Endometrial microvascular endothelial cells (primary cell): ENCODE data around the gene LGALSL. TPM values are rescaled to one million over a fixed set of nuclear protein-coding genes. Genes with fewer than 3 reads are reported as not detected.

ENCODE experiments used
- in situ Hi-C: cut with HindIII; loops from 2 replicates; pipeline ENCODE4 v1.10.0; 2017; ENCODE audit warnings: low sequenced_read_pairs, low pct_unique_long_range_greater_than_20kb; ENCODE audit errors: inconsistent ontology term
- total RNA-seq: library from RNA; depleted of rRNA; stranded (reverse); fragments of >200 nt; gene quantifications from one replicate; pipeline ENCODE4 v1.2.3, GENCODE V29; 2015; ENCODE audit errors: inconsistent ontology term

The LGALSL gene
- 4.6 TPM for total RNA-seq

GRCh38 chr2:64453770-64454385 is at the start of gene LGALSL:
Gene LGALSL (plus strand): TSS chr2:64454162. CDS start chr2:64454546, 384 bp downstream.
- in situ Hi-C loops, result no loop called here

GRCh38 chr2:64404743-64405142 is 49.2 kb upstream of the LGALSL start:
- in situ Hi-C loops, result no loop called here

- in situ Hi-C loops, result no loop called here
Observed at GRCh38 chr2:64405581-64406406, 48.2 kb upstream of the LGALSL start.

GRCh38 chr2:64406407-64406774 is 47.6 kb upstream of the LGALSL start:
- in situ Hi-C loops, result no loop called here

DNA sequence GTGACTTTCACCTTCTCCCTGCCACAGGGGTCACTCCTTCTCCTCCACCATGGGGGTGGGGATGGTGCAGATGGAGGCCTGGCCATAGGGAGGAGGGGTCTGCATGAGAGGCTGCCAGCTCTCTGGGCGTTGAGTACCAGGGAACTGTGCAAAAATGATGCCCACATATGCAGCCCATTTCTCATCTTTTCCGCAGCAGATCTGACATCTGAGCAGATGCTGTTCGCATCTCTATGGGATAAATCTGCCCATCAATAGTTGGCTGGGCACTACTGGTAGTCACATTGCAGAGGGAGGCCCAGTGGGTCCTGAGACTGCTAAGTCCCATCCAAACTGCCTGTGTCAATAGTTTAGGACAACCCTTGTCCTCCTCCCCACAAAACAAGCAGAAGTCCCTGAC is 45.9 kb upstream of the LGALSL start:
- in situ Hi-C loops, result no loop called here

- in situ Hi-C loops, result no loop called here
Observed at GRCh38 chr2:64410671-64411070, 43.3 kb upstream of the LGALSL start.

DNA sequence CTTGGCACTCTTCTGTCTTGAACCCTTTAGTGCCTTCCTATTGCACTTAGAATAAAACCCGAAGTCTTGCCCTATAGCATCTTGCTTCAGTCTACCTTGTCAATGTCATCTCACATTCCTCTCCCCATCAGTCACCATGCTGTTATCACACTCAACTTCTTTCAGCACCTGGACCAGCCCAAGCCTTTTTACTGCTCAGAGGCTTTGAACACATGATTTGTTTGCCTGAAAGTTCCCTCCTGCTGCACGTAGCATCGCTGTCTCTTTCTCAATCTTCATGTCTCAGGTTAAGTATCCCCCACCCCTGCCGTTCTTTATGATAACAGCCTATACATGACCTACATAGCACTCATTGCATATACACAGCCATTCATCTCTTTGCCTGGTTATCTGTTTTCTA is 41.3 kb upstream of the LGALSL start:
- in situ Hi-C loops, result no loop called here

- in situ Hi-C loops, result no loop called here
Observed at GRCh38 chr2:64414736-64415435, 39.1 kb upstream of the LGALSL start.

DNA sequence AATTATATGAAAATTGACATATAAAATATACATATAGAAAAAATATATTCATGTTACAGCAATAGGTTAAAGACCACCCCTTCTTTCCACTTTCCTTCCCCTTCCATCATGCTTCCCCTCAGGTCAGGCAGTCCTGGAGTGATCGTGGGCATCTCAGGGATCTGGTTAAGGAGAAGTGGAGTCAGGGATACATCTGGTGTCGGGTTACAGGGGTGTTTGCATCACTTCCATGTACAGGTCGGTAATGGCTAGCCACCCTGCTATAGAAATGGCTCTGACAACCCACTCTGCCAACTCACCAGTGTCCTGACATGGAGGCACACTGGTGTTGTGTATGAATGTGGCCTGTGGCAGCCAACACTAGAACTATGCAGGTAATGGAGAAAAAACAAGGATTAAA is 36.3 kb upstream of the LGALSL start:
- in situ Hi-C loops, result no loop called here

GRCh38 chr2:64419596-64420165 is 34.3 kb upstream of the LGALSL start:
- in situ Hi-C loops, result no loop called here

DNA sequence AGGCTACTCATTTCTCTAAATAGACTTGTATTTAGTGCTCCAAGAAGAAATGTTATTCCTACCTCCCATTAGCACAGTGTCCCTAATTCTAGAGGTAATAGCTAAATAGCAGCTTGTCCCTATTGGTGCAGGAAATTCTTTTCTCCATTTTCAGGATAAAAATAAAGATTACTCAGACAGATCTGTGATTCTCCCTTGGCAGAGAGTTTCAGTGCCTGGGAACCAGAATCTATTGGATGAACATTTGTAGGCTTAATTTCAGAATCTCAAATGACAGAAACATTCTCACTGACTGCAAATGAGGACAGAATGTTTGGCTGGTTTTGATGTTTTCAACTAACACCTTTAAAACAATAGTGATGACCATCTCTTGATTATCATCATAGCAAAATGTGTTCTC is 33.3 kb upstream of the LGALSL start:
- in situ Hi-C loops, result no loop called here

DNA sequence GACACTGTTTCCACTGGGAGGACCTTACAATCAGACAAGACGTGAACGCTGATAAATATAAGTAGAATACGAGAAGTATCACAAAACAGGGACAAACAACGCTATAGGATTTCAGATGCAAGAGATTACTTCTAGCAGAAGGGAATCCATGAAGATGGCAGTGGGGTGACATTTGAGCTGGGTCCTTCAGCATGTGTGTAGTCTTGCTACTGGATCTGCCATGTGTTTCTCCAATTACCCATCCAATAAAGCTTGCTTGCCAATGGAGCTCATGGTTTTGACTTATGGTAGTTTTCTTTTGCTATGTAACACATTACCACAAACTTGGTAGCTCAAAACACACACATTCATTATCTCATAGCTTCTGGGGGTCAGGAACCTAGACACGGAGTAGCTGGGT is 32.8 kb upstream of the LGALSL start:
- in situ Hi-C loops, result no loop called here

DNA sequence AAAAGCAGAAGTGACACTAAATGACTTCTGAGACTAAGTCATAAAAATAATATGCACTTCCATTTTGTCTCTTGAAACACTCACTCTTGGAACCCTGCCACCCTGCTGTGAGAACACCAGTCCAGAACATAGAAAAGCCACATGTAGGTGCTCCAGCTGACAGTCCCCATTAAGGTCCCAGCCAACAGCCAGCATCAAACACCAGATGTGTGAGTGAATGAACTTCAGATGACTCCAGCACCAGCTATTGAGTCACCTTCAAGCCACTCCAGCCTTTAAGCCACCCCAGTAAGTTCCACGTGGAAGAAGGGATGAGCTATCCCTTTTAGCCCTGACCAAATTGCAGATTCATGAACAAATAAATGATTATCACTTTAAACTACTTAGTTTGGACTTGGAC is 31.5 kb upstream of the LGALSL start:
- in situ Hi-C loops, result no loop called here

GRCh38 chr2:64423303-64423702 is 30.7 kb upstream of the LGALSL start:
- in situ Hi-C loops, result no loop called here

DNA sequence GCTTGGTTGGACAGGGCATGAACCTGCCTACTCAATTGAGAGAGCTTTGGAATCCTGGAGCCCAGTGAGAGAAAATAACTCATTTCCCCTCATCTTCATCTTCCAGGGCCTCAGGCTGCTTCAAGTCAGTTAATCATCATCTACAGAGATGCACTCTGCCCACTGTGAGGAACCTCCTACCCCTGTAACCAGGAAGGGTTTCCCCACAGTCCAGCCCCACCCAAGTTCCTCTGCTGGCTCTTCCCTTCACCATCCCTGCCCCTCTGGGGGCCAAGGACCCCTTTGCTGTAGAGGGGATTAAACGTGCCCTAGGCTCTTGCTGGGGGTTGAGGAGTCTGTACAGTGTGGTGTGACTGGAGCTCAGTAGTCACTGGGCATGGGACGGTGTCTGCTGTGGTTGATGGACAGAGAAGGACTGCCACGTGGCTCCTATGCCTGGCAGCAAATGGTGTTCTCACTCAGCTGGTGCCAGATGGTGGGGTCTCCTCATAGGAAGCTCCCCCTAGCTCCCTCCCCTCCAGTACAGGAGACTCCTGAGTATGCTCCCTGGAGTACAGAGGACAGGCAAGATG is 29.5 kb upstream of the LGALSL start:
- in situ Hi-C loops, result no loop called here

- in situ Hi-C loops, result no loop called here
Observed at GRCh38 chr2:64426183-64426952, 27.6 kb upstream of the LGALSL start.

GRCh38 chr2:64434039-64434657 is 19.8 kb upstream of the LGALSL start:
- in situ Hi-C loops, result no loop called here

GRCh38 chr2:64437883-64438282 is 16.1 kb upstream of the LGALSL start:
- in situ Hi-C loops, result no loop called here
